UCSD-AML1 (cell line): ENCODE measurements around the gene RUSC1.
A peak's percentile ranks its signal among the peaks of the same experiment; 100 is the strongest.
"Not testable (repeated sequence)": the region's sequence is repeated elsewhere in the genome, so short reads cannot be mapped to it uniquely, and the experiment has no call there.

ENCODE experiments used
- DNase-seq: peaks from one replicate; lab custom pipeline; 2025; ENCODE audit not compliant: unreplicated experiment; lab: John Stamatoyannopoulos, UW

Gene RUSC1

GRCh38 chr1:155321639-155322503 lies 1.2 kb downstream of the RUSC1 start:
- DNase-seq, result no peak

- DNase-seq, result no peak
These were observed 1.9 kb downstream of the RUSC1 start for GRCh38 chr1:155322571-155322952.

GRCh38 chr1:155322953-155323728 lies 2.4 kb downstream of the RUSC1 start:
- peak; percentile 92 for DNase-seq

GRCh38 chr1:155323729-155324036 lies 3.0 kb downstream of the RUSC1 start:
- peak; percentile 88 for DNase-seq

GRCh38 chr1:155324037-155324716 lies 3.5 kb downstream of the RUSC1 start:
- peak; percentile 95 for DNase-seq

DNA sequence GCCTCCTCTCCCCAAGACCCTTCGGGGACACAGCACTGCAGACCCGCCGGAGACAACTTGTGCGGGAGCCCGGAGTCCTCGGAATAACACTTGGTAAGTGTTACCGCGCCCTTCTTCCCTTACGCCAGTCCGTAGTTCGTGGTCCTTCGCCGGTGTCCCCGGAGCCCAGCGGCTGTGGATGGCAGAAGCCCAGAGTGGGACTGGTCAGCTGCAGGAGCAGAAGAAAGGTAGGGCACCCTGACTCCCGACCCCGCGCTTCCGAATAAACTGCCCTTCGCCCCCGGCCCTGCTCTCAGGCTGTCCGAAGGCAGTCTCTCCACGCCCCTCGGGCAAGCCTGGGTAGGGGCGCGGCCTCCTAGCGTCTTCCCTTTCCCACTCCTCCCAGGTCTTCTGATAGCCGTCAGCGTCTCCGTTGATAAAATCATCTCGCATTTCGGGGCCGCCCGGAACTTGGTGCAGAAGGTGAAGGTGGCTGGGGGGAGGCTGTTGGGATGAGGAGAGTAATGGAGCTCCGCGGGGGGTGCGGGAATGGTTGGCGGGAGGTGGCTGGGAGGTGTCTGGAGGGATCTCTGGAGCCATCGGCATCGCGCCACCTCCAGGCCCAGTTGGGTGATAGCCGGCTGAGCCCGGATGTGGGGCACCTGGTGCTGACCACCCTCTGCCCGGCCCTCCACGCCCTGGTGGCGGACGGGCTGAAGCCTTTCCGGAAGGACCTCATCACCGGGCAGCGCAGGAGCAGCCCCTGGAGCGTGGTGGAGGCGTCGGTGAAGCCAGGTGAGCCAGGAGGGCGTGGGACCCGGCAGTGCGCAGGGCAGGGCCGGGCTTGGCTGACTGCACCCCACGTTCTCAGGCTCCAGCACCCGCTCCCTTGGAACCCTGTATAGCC lies 4.3 kb downstream of the RUSC1 start:
- peak; percentile 58 for DNase-seq

DNA sequence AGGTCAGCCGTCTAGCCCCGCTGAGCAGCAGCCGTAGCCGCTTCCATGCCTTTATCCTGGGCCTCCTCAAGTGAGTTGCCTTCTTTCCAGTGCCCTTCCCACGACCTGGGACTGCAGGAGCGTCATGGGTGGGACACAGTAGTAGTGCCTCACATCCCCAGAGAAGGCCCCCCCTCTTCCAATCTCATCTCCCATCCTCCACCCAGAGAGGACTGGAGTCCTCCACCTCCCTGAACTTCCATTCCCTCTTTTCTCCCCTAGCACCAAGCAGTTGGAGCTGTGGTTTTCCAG lies 4.9 kb downstream of the RUSC1 start:
- DNase-seq, result no peak

DNA sequence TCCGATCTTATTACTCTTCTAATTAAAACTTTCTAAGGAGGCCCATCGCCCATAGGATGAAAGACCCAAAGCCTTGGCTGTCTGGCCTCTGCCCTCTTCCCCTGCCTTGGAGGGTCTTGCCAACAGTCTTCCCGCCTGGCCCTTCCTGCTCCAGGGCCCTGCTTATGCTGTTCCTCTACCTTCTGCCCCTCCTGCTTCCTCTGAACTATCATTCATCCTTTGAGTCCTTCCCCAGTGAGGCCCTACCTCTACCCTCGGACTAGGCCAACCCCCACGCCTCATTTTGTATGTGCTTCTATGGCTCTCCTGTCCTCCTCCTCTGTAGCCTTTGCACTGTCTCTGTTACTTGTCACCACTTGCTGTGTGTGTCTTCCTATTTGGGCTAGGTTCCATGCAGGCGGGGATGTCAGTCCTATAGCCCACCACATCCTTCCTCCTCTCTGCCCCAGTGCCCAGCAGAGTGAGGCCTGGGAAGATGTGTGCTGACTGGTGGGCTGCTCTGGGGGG lies 5.4 kb downstream of the RUSC1 start:
- no peak for DNase-seq

GRCh38 chr1:155326631-155327037 lies 5.9 kb downstream of the RUSC1 start:
- DNase-seq, result no peak

DNA sequence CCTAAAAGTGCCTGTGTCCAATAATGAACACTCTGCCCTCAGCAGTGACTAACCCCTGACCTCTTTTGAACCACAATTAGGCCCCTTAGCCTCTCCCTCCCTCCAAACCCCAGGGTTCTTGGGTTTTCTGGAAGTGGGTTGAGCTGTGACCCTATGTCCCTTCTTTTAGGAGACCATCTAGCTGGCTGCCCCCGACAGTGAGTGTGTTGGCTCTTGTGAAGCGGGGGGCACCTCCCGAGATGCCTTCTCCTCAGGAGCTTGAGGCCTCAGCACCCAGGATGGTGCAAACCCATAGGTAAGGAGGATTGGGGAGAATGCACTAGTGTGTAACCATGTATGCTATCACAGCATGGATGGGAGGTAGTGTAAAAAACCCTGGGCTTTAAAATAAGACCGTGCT lies 7.3 kb downstream of the RUSC1 start:
- no peak for DNase-seq

DNA sequence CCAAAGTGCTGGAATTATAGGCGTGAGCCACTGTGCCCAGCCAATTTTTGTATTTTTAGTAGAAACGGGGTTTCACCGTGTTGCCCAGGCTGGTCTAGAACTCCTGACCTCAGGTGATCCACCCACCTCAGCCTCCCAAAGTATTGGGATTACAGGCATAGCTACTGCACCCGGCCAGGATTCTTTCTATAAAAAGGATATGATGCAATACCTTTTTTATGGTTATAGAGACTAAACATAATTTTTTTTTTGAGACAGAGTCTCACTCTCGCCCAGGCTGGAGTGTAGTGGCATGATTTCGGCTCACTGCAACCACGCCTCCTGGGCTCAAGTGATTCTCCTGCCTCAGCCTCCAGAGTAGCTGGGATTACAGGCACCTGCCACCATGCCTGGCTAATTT lies 8.2 kb downstream of the RUSC1 start:
- DNase-seq, result not testable (repeated sequence)

DNA sequence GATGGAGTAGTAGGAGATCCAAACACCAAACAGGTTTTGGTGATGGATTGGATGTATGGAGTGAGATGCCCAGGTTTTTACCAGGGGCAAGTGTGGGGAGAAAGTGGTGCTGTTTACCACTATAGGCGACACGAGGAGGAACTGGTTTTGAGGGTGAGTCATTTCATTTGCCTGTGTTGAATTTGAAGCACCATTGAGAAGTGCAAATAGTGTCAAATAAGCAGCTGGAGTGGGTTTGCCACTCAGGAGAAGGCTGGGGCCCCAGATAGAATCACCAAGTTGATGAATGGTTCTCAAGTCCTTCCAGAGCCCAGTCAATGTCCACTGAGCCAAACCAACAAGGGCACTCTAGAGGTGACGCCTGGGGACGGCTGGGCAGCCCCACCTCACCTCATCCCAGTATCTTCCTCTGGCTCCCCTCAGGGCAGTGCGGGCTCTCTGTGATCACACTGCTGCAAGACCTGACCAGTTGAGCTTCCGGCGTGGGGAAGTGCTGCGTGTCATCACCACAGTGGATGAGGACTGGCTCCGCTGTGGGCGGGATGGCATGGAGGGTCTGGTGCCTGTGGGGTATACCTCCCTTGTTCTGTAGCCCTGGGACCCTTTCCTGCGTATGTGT lies 9.4 kb downstream of the RUSC1 start:
- DNase-seq, result no peak

- no peak for DNase-seq
These were observed 14.3 kb downstream of the RUSC1 start for GRCh38 chr1:155334962-155335361.

DNA sequence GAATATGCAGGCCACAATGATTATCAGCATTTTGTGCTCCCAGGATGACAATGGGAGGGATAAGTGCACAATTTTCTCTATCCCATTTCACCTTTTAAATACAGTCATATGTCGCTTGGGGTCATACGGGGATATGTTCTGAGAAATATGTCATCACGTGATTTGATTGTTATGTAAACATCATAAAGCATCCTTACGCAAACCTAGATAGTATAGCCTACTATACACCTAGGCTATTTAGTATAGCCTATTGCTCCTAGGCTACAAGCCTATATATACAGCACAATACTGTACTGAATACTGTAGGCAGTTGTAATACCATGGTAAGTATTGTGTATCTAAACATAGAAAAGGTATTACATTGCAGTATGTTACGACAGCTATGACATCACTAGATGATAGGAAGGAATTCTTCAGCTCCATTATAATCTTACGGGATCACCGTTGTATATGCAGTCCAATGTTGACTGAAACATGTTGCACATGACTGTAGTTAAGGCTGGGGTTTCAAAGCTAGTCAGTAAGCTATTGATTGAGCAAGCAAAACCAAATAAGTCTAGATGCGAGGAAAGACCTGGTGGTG lies 18.9 kb downstream of the RUSC1 start:
- DNase-seq, result no peak

GRCh38 chr1:155342842-155343241 lies 22.1 kb downstream of the RUSC1 start:
- DNase-seq, result no peak

DNA sequence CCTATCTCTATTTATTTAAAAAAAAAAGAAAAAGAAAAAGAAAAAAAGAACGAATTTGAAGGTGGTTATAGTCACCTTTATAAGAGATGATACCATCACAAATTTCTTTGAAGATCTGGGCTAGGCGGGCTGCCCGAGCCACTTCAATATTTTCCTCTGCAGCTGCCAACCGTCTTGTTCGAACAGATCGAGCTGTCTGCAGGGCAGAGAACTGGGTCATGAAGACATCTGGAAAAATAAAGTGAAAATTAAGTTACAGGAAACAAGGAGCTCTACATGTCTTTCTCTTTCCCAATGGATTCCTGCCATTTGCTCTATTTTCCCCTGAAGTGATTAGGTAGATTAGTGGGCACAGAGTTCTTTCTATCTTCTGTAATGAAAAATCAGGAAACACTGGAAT lies 31.9 kb downstream of the RUSC1 start:
- no peak for DNase-seq

- no peak for DNase-seq
These were observed 39.4 kb downstream of the RUSC1 start for GRCh38 chr1:155360051-155360450.

DNA sequence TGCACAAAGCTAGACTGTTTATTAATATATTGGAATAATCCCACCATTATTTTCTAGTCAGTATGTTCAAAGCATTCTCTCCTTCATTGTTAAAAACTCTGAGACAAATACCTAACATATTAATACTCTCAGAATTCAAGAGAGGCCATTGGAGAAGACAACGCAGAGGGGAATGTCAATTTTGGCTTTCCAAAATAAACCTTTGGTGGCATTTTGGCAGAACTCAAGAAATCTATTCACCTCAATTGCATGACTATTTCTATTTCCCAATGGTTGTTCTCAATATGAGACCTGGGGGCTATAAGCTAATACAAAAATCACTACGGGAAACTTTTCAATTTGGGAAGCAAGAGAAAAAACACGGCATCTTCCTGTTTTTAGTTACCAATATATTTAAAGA lies 58.5 kb downstream of the RUSC1 start:
- DNase-seq, result no peak

DNA sequence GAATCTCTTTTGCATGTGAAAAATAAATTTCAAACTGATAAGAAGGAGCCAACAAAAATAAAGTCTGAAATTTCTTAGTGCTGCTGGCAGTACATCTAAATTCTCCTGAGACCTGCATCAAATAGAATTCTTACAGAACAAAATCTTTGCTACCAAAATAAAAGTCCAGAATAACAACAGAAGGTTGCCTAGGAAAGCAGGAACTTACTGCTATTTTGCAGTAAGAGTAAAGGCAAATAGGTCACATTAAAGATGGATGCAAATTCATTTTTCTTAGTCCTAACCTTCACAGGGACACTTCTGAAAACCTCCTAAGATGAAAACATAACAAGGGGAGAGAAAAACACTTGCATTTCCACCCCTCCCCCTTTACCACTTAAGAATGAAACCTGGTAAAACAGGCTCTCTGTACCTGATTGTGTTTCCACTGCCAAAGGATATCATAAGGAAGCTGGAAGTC lies 59.0 kb downstream of the RUSC1 start:
- no peak for DNase-seq
